ENCODE measurements around the gene CCDC136. TPM values are rescaled to one million over a fixed set of nuclear protein-coding genes. Genes with fewer than 3 reads are reported as not detected.
A peak's percentile ranks its signal among the peaks of the same experiment; 100 is the strongest.

The CCDC136 gene
- polyA plus RNA-seq, 1 of the 3 experiments (the other 2 are of a cell fraction), result 48.4 TPM

- TF ChIP-seq EZH2phosphoT487 (IDR thresholded peaks at IDR 0.05; ENCODE audit: borderline replicate concordance, low read depth), result no peak
- TF ChIP-seq PBX3 (IDR thresholded peaks at IDR 0.05), result no peak; the same call in 1 of the 2 replicates
- peak; percentile 60 for TF ChIP-seq TAF1 (IDR thresholded peaks at IDR 0.05; ENCODE audit: borderline replicate concordance, low read depth, low read length)
- TF ChIP-seq, protein P1, sequence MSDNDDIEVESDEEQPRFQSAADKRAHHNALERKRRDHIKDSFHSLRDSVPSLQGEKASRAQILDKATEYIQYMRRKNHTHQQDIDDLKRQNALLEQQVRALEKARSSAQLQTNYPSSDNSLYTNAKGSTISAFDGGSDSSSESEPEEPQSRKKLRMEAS (IDR thresholded peaks at IDR 0.05; ENCODE audit: low read depth), result peak; percentile 41; the same call in 1 of the 2 replicates
- TF ChIP-seq GATA2 (CRISPR knock-in tag; IDR thresholded peaks at IDR 0.05), result no peak
- TF ChIP-seq, protein P2, sequence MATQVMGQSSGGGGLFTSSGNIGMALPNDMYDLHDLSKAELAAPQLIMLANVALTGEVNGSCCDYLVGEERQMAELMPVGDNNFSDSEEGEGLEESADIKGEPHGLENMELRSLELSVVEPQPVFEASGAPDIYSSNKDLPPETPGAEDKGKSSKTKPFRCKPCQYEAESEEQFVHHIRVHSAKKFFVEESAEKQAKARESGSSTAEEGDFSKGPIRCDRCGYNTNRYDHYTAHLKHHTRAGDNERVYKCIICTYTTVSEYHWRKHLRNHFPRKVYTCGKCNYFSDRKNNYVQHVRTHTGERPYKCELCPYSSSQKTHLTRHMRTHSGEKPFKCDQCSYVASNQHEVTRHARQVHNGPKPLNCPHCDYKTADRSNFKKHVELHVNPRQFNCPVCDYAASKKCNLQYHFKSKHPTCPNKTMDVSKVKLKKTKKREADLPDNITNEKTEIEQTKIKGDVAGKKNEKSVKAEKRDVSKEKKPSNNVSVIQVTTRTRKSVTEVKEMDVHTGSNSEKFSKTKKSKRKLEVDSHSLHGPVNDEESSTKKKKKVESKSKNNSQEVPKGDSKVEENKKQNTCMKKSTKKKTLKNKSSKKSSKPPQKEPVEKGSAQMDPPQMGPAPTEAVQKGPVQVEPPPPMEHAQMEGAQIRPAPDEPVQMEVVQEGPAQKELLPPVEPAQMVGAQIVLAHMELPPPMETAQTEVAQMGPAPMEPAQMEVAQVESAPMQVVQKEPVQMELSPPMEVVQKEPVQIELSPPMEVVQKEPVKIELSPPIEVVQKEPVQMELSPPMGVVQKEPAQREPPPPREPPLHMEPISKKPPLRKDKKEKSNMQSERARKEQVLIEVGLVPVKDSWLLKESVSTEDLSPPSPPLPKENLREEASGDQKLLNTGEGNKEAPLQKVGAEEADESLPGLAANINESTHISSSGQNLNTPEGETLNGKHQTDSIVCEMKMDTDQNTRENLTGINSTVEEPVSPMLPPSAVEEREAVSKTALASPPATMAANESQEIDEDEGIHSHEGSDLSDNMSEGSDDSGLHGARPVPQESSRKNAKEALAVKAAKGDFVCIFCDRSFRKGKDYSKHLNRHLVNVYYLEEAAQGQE (IDR thresholded peaks at IDR 0.05; ENCODE audit: low read depth, low read length), result no peak
- TF ChIP-seq MEF2A (IDR thresholded peaks at IDR 0.05; ENCODE audit: borderline replicate concordance, low read depth), result no peak
- peak; percentile 97 for TF ChIP-seq NRF1 (IDR thresholded peaks at IDR 0.05; ENCODE audit: low read depth, low read length)
- no peak for TF ChIP-seq RAD21 (IDR thresholded peaks at IDR 0.05; ENCODE audit: low read length)
- peak; percentile 93; the same call in 1 of the 2 replicates for TF ChIP-seq POLR2AphosphoS5 (IDR thresholded peaks at IDR 0.05; ENCODE audit: low read depth, low read length)
- TF ChIP-seq TCF12 (IDR thresholded peaks at IDR 0.05), result no peak
- TF ChIP-seq, protein P3, sequence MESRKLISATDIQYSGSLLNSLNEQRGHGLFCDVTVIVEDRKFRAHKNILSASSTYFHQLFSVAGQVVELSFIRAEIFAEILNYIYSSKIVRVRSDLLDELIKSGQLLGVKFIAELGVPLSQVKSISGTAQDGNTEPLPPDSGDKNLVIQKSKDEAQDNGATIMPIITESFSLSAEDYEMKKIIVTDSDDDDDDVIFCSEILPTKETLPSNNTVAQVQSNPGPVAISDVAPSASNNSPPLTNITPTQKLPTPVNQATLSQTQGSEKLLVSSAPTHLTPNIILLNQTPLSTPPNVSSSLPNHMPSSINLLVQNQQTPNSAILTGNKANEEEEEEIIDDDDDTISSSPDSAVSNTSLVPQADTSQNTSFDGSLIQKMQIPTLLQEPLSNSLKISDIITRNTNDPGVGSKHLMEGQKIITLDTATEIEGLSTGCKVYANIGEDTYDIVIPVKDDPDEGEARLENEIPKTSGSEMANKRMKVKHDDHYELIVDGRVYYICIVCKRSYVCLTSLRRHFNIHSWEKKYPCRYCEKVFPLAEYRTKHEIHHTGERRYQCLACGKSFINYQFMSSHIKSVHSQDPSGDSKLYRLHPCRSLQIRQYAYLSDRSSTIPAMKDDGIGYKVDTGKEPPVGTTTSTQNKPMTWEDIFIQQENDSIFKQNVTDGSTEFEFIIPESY (IDR thresholded peaks at IDR 0.05; ENCODE audit: borderline replicate concordance, low read depth), result no peak; the same call in 1 of the 2 replicates
- no peak for TF ChIP-seq USF1 (IDR thresholded peaks at IDR 0.05; ENCODE audit: borderline replicate concordance, low read depth)
- peak; percentile 73 for TF ChIP-seq CHD2 (IDR thresholded peaks at IDR 0.05; ENCODE audit: low read length, partially characterized antibody)
- no peak for TF ChIP-seq FOSL2 (IDR thresholded peaks at IDR 0.05; ENCODE audit: borderline replicate concordance, low read depth)
- TF ChIP-seq FOXJ3 (CRISPR knock-in tag; IDR thresholded peaks at IDR 0.05), result no peak
- no peak for TF ChIP-seq JUND (IDR thresholded peaks at IDR 0.05)
- TF ChIP-seq USF2 (IDR thresholded peaks at IDR 0.05; ENCODE audit: borderline replicate concordance, low read depth, low read length), result no peak
- TF ChIP-seq YY1 (IDR thresholded peaks at IDR 0.05; ENCODE audit: low read depth), result peak; percentile 71; the same call in 1 of the 2 replicates
- no peak for TF ChIP-seq NFIC (IDR thresholded peaks at IDR 0.05; ENCODE audit: borderline replicate concordance)
Observed at GRCh38 chr7:128862571-128863432, 71.0 kb downstream of the CCDC136 start, which contains the start of gene ATP6V1F (continued).
